Fibroblast of lung (primary cell): ENCODE measurements around the gene HMX1.

Experiments used
- CTCF ChIP-seq, 2 donors: IDR thresholded peaks in 1 of 2; conservative IDR thresholded peaks in 1 of 2; 1 replicate in 1 of 2; 2 replicates in 1 of 2; pipeline ENCODE4 v1.5.1; 2011 to 2012; ENCODE audit warnings: low read length in 2 of 2, control low read depth in 1 of 2, inconsistent platforms in 1 of 2, low read depth in 1 of 2, mild to moderate bottlenecking in 1 of 2
- EZH2 ChIP-seq: IDR thresholded peaks from 2 replicates; pipeline ENCODE4 v1.5.1; 2012; ENCODE audit warnings: low read length, control low read depth, mild to moderate bottlenecking; ENCODE audit errors: missing control alignments

GRCh38 chr4:8894424-8894816 lies 22.8 kb upstream of the HMX1 start:
- TF ChIP-seq CTCF (conservative IDR thresholded peaks at IDR 0.05 in 1 of 2, IDR thresholded peaks at IDR 0.05 in 1 of 2; ENCODE audit: low read depth in 1 of 2, low read length in 2 of 2) (no peak), EZH2 (no peak)
